HG03139 (cell line): Measurements from ENCODE around the gene USP17L27.
"Not testable (repeated sequence)": the region's sequence is repeated elsewhere in the genome, so short reads cannot be mapped to it uniquely, and the experiment has no call there.

Experiments
- ATAC-seq: cut with Tn5 transposase; IDR thresholded peaks from one replicate; pipeline ENCODE4 v1.9.1; 2021; ENCODE audit not compliant: unreplicated experiment

Gene USP17L27

GRCh38 chr4:9343848-9344247 lies at the start of gene USP17L27:
Gene USP17L27 (plus strand): TSS chr4:9344148. CDS start chr4:9344148, 0 bp downstream.
- not testable (repeated sequence) for ATAC-seq

GRCh38 chr4:9324191-9324590 lies 19.8 kb upstream of the USP17L27 start:
- ATAC-seq: not testable (repeated sequence)

- ATAC-seq: not testable (repeated sequence)
Observed at GRCh38 chr4:9324865-9325264, 19.1 kb upstream of the USP17L27 start, which contains the start of gene USP17L24. Gene USP17L24 (plus strand): TSS chr4:9325165. CDS start chr4:9325165, 0 bp downstream.

- not testable (repeated sequence) for ATAC-seq
Observed at GRCh38 chr4:9329611-9330010, 14.3 kb upstream of the USP17L27 start, which contains the start of gene USP17L25. Gene USP17L25 (plus strand): TSS chr4:9329911. CDS start chr4:9329911, 0 bp downstream.

- not testable (repeated sequence) for ATAC-seq
Observed at GRCh38 chr4:9334358-9334757, 9.6 kb upstream of the USP17L27 start, which contains the start of gene USP17L26. Gene USP17L26 (plus strand): TSS chr4:9334658. CDS start chr4:9334658, 0 bp downstream.

GRCh38 chr4:9339103-9339502 lies 4.8 kb upstream of the USP17L27 start, which contains the start of gene USP17L5:
Gene USP17L5 (plus strand): TSS chr4:9339403. CDS start chr4:9339403, 0 bp downstream.
- ATAC-seq: not testable (repeated sequence)

GRCh38 chr4:9348593-9348992 lies 4.6 kb downstream of the USP17L27 start, which contains the start of gene USP17L28:
Gene USP17L28 (plus strand): TSS chr4:9348893. CDS start chr4:9348893, 0 bp downstream.
- not testable (repeated sequence) for ATAC-seq

- not testable (repeated sequence) for ATAC-seq
Observed at GRCh38 chr4:9350866-9351265, 6.9 kb downstream of the USP17L27 start.

GRCh38 chr4:9353338-9353737 lies 9.4 kb downstream of the USP17L27 start, which contains the start of gene USP17L29:
Gene USP17L29 (plus strand): TSS chr4:9353638. CDS start chr4:9353638, 0 bp downstream.
- ATAC-seq: not testable (repeated sequence)

- not testable (repeated sequence) for ATAC-seq
Observed at GRCh38 chr4:9362829-9363228, 18.9 kb downstream of the USP17L27 start, which contains the start of gene USP17L30. Gene USP17L30 (plus strand): TSS chr4:9363129. CDS start chr4:9363129, 0 bp downstream.

- ATAC-seq: not testable (repeated sequence)
Observed at GRCh38 chr4:9379881-9380280, 35.9 kb downstream of the USP17L27 start.

- ATAC-seq: not testable (repeated sequence)
Observed at GRCh38 chr4:9381012-9381534, 37.1 kb downstream of the USP17L27 start.

GRCh38 chr4:9384126-9384525 lies 40.2 kb downstream of the USP17L27 start:
- ATAC-seq: no peak

GRCh38 chr4:9389001-9389400 lies 45.1 kb downstream of the USP17L27 start:
- not testable (repeated sequence) for ATAC-seq
